ENCODE results near the gene MEGF6. TPM values are rescaled to one million over a fixed set of nuclear protein-coding genes. Genes with fewer than 3 reads are reported as not detected.
A peak's percentile ranks its signal among the peaks of the same experiment; 100 is the strongest.
"Not testable (repeated sequence)": the region's sequence is repeated elsewhere in the genome, so short reads cannot be mapped to it uniquely, and the experiment has no call there.

The MEGF6 gene
- total RNA-seq, 2 experiments from 2014 or later, result 57.5 to 62.2 TPM

- POLR2A ChIA-PET; H3K9me3 Mint-ChIP-seq; H3K4me3 ChIP-seq (ENCODE audit: low read length); H3K9me3 ChIP-seq (ENCODE audit: control insufficient read depth in 1 of 2, insufficient read depth in 1 of 2, low read length in 2 of 2); ATAC-seq (ENCODE audit: poor library complexity); H3K27me3 Mint-ChIP-seq; H3K27me3 ChIP-seq (ENCODE audit: control insufficient read depth in 1 of 2, insufficient read depth in 2 of 2, low read length in 2 of 2); H3K36me3 ChIP-seq (ENCODE audit: insufficient read depth, low read length); H3K27ac ChIP-seq (ENCODE audit: low read depth in 1 of 2, low read length in 2 of 2): not testable (repeated sequence)
- H3K36me3 Mint-ChIP-seq (ENCODE audit: low read depth), result peaks cover 15% of the 10 kb centered on the region
- CTCF ChIA-PET, result interaction anchor here (0.8 to 2.5 kb wide), 3 partner anchors 56 to 168 kb away, joined by 3 to 11 read pairs (median 5); no protein-coding TSS in a partner anchor
- H3K4me1 Mint-ChIP-seq (ENCODE audit: low read depth), result peaks cover 56% of the 10 kb centered on the region
- H3K27ac Mint-ChIP-seq, result peak overlapping the region; percentile 98
- intact Hi-C loops (cut with DNase I, micrococcal nuclease), result loop anchor here in 1 of 2 experiments (5.0 to 10.0 kb wide), 2 partner anchors 101 to 284 kb away; partner anchors contain the start of gene C1orf174
- peak overlapping the region; percentile 49 for H3K4me3 Mint-ChIP-seq
- peak in 2 of 14 experiments; percentile 24 to 38 for DNase-seq
- TF ChIP-seq CTCF (IDR thresholded peaks at IDR 0.05), result peak; percentile 65
- peaks cover 41% of the 10 kb centered on the region for H3K4me1 ChIP-seq (ENCODE audit: insufficient read depth, low read length)
Observed at GRCh38 chr1:3621151-3621671, 9.9 kb upstream of the MEGF6 start.

DNA sequence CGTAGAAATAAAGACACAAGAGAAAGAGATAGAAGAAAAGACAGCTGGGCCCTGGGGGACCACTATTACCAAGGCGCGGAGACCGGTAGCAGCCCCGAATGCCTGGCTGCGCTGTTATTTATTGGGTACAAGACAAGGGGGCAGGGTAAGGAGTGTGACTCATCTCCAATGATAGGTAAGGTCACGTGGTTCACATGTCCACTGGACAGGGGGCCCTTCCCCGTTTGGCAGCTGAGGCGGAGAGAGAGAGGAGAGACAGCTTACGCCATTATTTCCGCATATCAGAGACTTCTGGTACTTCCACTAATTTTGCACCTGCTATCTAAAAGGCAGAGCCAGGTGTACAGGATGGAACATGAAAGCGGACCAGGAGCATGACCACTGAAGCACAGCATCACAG lies 9.4 kb upstream of the MEGF6 start:
- POLR2A ChIA-PET, result no interaction called here
- peak overlapping the region; percentile 15 for H3K4me3 Mint-ChIP-seq
- H3K27me3 Mint-ChIP-seq, result no peaks in the 10 kb centered on the region
- TF ChIP-seq CTCF (IDR thresholded peaks at IDR 0.05), result no peak
- H3K9me3 Mint-ChIP-seq, result no peaks in the 10 kb centered on the region
- H3K4me3 ChIP-seq (ENCODE audit: low read length), result no peak overlapping the region
- DNase-seq (no peak), ATAC-seq (ENCODE audit: poor library complexity) (no peak)
- H3K4me1 Mint-ChIP-seq (ENCODE audit: low read depth), result peaks cover 51% of the 10 kb centered on the region
- H3K9me3 ChIP-seq (ENCODE audit: control insufficient read depth in 1 of 2, insufficient read depth in 1 of 2, low read length in 2 of 2), result no peaks in the 10 kb centered on the region
- H3K27ac Mint-ChIP-seq, result peak overlapping the region; percentile 98
- H3K36me3 ChIP-seq (ENCODE audit: insufficient read depth, low read length), result peaks cover 4% of the 10 kb centered on the region
- no peaks in the 10 kb centered on the region for H3K27me3 ChIP-seq (ENCODE audit: control insufficient read depth in 1 of 2, insufficient read depth in 2 of 2, low read length in 2 of 2)
- peaks cover 37% of the 10 kb centered on the region for H3K4me1 ChIP-seq (ENCODE audit: insufficient read depth, low read length)
- H3K27ac ChIP-seq (ENCODE audit: low read depth in 1 of 2, low read length in 2 of 2), result no peak overlapping the region
- intact Hi-C loops (cut with DNase I, micrococcal nuclease), result loop anchor here in 1 of 2 experiments (5.0 to 10.0 kb wide), 2 partner anchors 102 to 284 kb away; partner anchors contain the start of gene C1orf174
- CTCF ChIA-PET, result interaction anchor here (2.5 kb wide), 1 partner anchor 56 kb away, joined by 11 read pairs; no protein-coding TSS in a partner anchor
- H3K36me3 Mint-ChIP-seq (ENCODE audit: low read depth), result peaks cover 10% of the 10 kb centered on the region

GRCh38 chr1:3618881-3619671 lies 7.8 kb upstream of the MEGF6 start:
- ATAC-seq (ENCODE audit: poor library complexity), result peak; percentile 96
- H3K27ac Mint-ChIP-seq, result peak overlapping the region; percentile 8
- peak overlapping the region; percentile 49 for H3K4me3 Mint-ChIP-seq
- peak; percentile 76 for TF ChIP-seq CTCF (IDR thresholded peaks at IDR 0.05)
- H3K27me3 Mint-ChIP-seq, result peaks cover 14% of the 10 kb centered on the region
- no peaks in the 10 kb centered on the region for H3K9me3 Mint-ChIP-seq
- Histone ChIP-seq H3K4me1 (ENCODE audit: insufficient read depth, low read length) (peaks cover 29% of the 10 kb centered on the region), H3K9me3 (ENCODE audit: control insufficient read depth in 1 of 2, insufficient read depth in 1 of 2, low read length in 2 of 2) (no peaks in the 10 kb centered on the region), H3K27ac (ENCODE audit: low read depth in 1 of 2, low read length in 2 of 2) (no peak overlapping the region), H3K36me3 (ENCODE audit: insufficient read depth, low read length) (peaks cover 3% of the 10 kb centered on the region), H3K27me3 (ENCODE audit: control insufficient read depth in 1 of 2, insufficient read depth in 2 of 2, low read length in 2 of 2) (peaks cover 0 to 2% of the 10 kb centered on the region in 2 experiments), H3K4me3 (ENCODE audit: low read length) (no peak overlapping the region)
- DNase-seq, result peak; percentile 58 to 90 (median 72)
- POLR2A ChIA-PET, result interaction anchor here (1.0 to 1.4 kb wide), 3 partner anchors 88 to 166 kb away, joined by 5 to 7 read pairs (median 6); no protein-coding TSS in a partner anchor
- intact Hi-C loops (cut with DNase I, micrococcal nuclease), result loop anchor here (1.0 kb wide), 3 partner anchors 54 to 166 kb away; no protein-coding TSS in a partner anchor
- peaks cover 41% of the 10 kb centered on the region for H3K4me1 Mint-ChIP-seq (ENCODE audit: low read depth)
- CTCF ChIA-PET, result interaction anchor here (0.6 to 2.0 kb wide), 18 partner anchors 10 to 178 kb away, joined by 3 to 23 read pairs (median 4); partner anchors contain the start of genes LRRC47 and WRAP73
- no peaks in the 10 kb centered on the region for H3K36me3 Mint-ChIP-seq (ENCODE audit: low read depth)

Measured in CD4-positive, alpha-beta T cell (primary cell).